ENCODE results near the gene SOX30. TPM values are rescaled to one million over a fixed set of nuclear protein-coding genes. Genes with fewer than 3 reads are reported as not detected.

The SOX30 gene
- total RNA-seq, 1 experiment from 2014 or later = 0.09 TPM

GRCh38 chr5:157582731-157583620, 69.3 kb downstream of the SOX30 start:
- no peaks in the 10 kb centered on the region for H3K4me1 Mint-ChIP-seq (ENCODE audit: low read depth, unreplicated experiment)
- CTCF ChIA-PET = no interaction called here
- TF ChIP-seq, protein P1, sequence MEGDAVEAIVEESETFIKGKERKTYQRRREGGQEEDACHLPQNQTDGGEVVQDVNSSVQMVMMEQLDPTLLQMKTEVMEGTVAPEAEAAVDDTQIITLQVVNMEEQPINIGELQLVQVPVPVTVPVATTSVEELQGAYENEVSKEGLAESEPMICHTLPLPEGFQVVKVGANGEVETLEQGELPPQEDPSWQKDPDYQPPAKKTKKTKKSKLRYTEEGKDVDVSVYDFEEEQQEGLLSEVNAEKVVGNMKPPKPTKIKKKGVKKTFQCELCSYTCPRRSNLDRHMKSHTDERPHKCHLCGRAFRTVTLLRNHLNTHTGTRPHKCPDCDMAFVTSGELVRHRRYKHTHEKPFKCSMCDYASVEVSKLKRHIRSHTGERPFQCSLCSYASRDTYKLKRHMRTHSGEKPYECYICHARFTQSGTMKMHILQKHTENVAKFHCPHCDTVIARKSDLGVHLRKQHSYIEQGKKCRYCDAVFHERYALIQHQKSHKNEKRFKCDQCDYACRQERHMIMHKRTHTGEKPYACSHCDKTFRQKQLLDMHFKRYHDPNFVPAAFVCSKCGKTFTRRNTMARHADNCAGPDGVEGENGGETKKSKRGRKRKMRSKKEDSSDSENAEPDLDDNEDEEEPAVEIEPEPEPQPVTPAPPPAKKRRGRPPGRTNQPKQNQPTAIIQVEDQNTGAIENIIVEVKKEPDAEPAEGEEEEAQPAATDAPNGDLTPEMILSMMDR (IDR thresholded peaks at IDR 0.05; ENCODE audit: unreplicated experiment) = no peak
- no peaks in the 10 kb centered on the region for H3K9me3 Mint-ChIP-seq (ENCODE audit: low read depth, unreplicated experiment)
- intact Hi-C loops (cut with micrococcal nuclease; ENCODE audit: unreplicated experiment) = no loop called here
- no peaks in the 10 kb centered on the region for H3K36me3 Mint-ChIP-seq (ENCODE audit: insufficient read depth, unreplicated experiment)
- no peaks in the 10 kb centered on the region for H3K27me3 Mint-ChIP-seq (ENCODE audit: unreplicated experiment)
- H3K27ac Mint-ChIP-seq (ENCODE audit: unreplicated experiment) = no peak overlapping the region
- BruUV-seq (replicated peaks) = no TSS peak
- H3K4me3 Mint-ChIP-seq (ENCODE audit: low read depth, unreplicated experiment) = no peak overlapping the region
- DNase-seq = no peak

GRCh38 chr5:157581901-157582300, 70.3 kb downstream of the SOX30 start:
- CTCF ChIA-PET = no interaction called here
- DNase-seq = no peak
- Mint-ChIP-seq H3K36me3 (ENCODE audit: insufficient read depth, unreplicated experiment) (no peaks in the 10 kb centered on the region), H3K4me1 (ENCODE audit: low read depth, unreplicated experiment) (no peaks in the 10 kb centered on the region), H3K27ac (ENCODE audit: unreplicated experiment) (no peak overlapping the region), H3K4me3 (ENCODE audit: low read depth, unreplicated experiment) (no peak overlapping the region), H3K9me3 (ENCODE audit: low read depth, unreplicated experiment) (no peaks in the 10 kb centered on the region), H3K27me3 (ENCODE audit: unreplicated experiment) (no peaks in the 10 kb centered on the region)
- BruUV-seq (replicated peaks) = no TSS peak
- intact Hi-C loops (cut with micrococcal nuclease; ENCODE audit: unreplicated experiment) = no loop called here
- TF ChIP-seq, protein P1 (IDR thresholded peaks at IDR 0.05; ENCODE audit: unreplicated experiment) = no peak

DNA sequence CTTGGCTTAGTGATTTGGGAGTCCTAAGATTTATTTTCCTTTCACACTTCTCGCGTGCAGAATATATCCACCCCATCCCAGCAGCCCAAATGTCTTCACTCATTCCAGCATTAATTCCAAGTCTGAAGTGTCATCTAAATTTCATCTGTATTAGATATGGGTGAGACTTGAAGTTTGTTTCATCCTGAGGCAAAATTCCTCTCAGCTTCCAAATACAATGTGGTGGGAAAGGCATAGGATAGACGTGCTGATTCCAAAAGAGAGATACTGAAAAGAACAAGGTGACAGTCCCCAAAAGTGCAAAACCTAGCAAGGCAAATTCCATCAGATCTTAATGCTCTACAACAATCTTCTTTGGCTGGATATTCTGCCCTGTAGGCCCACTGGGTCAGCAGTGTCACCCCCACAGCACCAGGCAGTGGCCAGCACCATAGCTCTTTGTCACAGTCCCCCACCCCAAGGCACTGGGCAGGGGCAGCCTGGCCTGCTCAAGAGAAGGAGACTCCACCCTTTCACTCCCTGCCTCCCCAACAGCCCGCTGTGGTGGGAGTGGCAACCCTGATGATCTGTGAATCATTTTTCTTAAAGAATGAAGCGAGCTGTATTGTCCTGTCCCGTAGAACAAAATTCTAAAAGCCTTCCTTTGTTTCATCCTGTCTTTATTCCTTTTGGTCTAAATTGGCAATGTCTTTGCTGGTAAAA, 74.0 kb downstream of the SOX30 start:
- intact Hi-C loops (cut with micrococcal nuclease; ENCODE audit: unreplicated experiment) = no loop called here
- Mint-ChIP-seq H3K27me3 (ENCODE audit: unreplicated experiment) (no peaks in the 10 kb centered on the region), H3K27ac (ENCODE audit: unreplicated experiment) (no peak overlapping the region), H3K36me3 (ENCODE audit: insufficient read depth, unreplicated experiment) (peaks cover 28% of the 10 kb centered on the region), H3K4me1 (ENCODE audit: low read depth, unreplicated experiment) (no peaks in the 10 kb centered on the region), H3K4me3 (ENCODE audit: low read depth, unreplicated experiment) (no peak overlapping the region), H3K9me3 (ENCODE audit: low read depth, unreplicated experiment) (no peaks in the 10 kb centered on the region)
- CTCF ChIA-PET = no interaction called here
- DNase-seq = no peak
- BruUV-seq (replicated peaks) = no TSS peak
- TF ChIP-seq, protein P1 (IDR thresholded peaks at IDR 0.05; ENCODE audit: unreplicated experiment) = no peak

DNA sequence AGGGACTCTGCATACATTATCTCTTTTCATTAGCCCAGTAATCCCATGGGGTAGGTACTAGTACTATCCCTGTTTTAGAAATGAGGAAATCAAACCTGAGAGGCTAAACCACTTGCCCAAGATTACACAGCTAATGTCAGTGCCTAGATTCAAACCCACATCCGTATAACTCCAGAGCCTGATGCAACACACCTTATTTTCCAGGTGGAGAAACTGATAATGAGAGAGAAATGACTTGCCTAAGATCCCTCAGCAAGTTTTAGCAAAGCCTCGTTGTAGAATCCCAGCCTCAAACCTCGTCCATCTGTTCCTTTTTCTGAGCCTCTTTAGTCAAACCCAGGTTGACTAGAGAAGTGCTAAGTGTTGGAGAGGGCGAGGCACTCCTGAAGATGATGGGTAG, 75.6 kb downstream of the SOX30 start:
- Mint-ChIP-seq H3K27ac (ENCODE audit: unreplicated experiment) (no peak overlapping the region), H3K9me3 (ENCODE audit: low read depth, unreplicated experiment) (no peaks in the 10 kb centered on the region), H3K27me3 (ENCODE audit: unreplicated experiment) (no peaks in the 10 kb centered on the region), H3K36me3 (ENCODE audit: insufficient read depth, unreplicated experiment) (peaks cover 28% of the 10 kb centered on the region), H3K4me3 (ENCODE audit: low read depth, unreplicated experiment) (no peak overlapping the region), H3K4me1 (ENCODE audit: low read depth, unreplicated experiment) (peaks cover under 1% of the 10 kb centered on the region)
- CTCF ChIA-PET = interaction anchor here (0.6 kb wide), 2 partner anchors 29 to 70 kb away, joined by 3 to 4 read pairs; no protein-coding TSS in a partner anchor
- intact Hi-C loops (cut with micrococcal nuclease; ENCODE audit: unreplicated experiment) = no loop called here
- no peak for DNase-seq
- TF ChIP-seq, protein P1 (IDR thresholded peaks at IDR 0.05; ENCODE audit: unreplicated experiment) = no peak
- no TSS peak for BruUV-seq (replicated peaks)

Other genes starting within 250 kb of the SOX30 start
- gene NIPAL4, start 192.2 kb downstream of the SOX30 start, total RNA-seq (2022) = 2.7 and 3.2 TPM in 2 replicates
- 5.2 and 16.2 TPM in 2 replicates for gene ADAM19, start 76.7 kb downstream of the SOX30 start, total RNA-seq (2022)
- not detected in 2 replicates for gene C5orf52, start 19.1 kb upstream of the SOX30 start, total RNA-seq (2022)
- gene THG1L, start 79.0 kb upstream of the SOX30 start, total RNA-seq (2022) = 11.0 and 16.2 TPM in 2 replicates
- gene LSM11, start 91.3 kb upstream of the SOX30 start, total RNA-seq (2022) = 4.5 and 4.6 TPM in 2 replicates
- gene CLINT1, start 206.7 kb upstream of the SOX30 start, total RNA-seq (2022) = 214 and 233 TPM in 2 replicates

All from Calu3 (cell line).